C4-2B (cell line): ENCODE results near the gene SYT11.
"Not testable (repeated sequence)": the region's sequence is repeated elsewhere in the genome, so short reads cannot be mapped to it uniquely, and the experiment has no call there.

ENCODE experiments used
- H3K27ac ChIP-seq: fragments of 450-650 bp; 2 replicates; pipeline ENCODE4 v1.5.1; 2017
- CTCF ChIP-seq: fragments of 450-650 bp; conservative IDR thresholded peaks from 2 replicates; pipeline ENCODE4 v1.5.1; 2017; ENCODE audit warnings: mild to moderate bottlenecking
- ZFX ChIP-seq: fragments of 450-650 bp; IDR thresholded peaks from 2 replicates; pipeline ENCODE4 v1.6.1; 2017

The SYT11 gene

GRCh38 chr1:155890251-155890650 is 30.9 kb downstream of the SYT11 start:
- no peak overlapping the region for H3K27ac ChIP-seq
- no peak for TF ChIP-seq ZFX
- TF ChIP-seq CTCF = no peak

GRCh38 chr1:155892796-155893195 is 33.4 kb downstream of the SYT11 start:
- TF ChIP-seq CTCF = no peak
- no peak for TF ChIP-seq ZFX
- no peak overlapping the region for H3K27ac ChIP-seq

GRCh38 chr1:155893389-155894142 is 34.2 kb downstream of the SYT11 start:
- no peak overlapping the region for H3K27ac ChIP-seq
- no peak for TF ChIP-seq ZFX
- TF ChIP-seq CTCF = no peak

GRCh38 chr1:155895617-155896016 is 36.2 kb downstream of the SYT11 start:
- not testable (repeated sequence) for H3K27ac ChIP-seq

- H3K27ac ChIP-seq = not testable (repeated sequence)
These were observed 37.1 kb downstream of the SYT11 start for GRCh38 chr1:155896476-155896875.

- no peak overlapping the region for H3K27ac ChIP-seq
- TF ChIP-seq ZFX = no peak
- TF ChIP-seq CTCF = no peak
These were observed 38.4 kb downstream of the SYT11 start for GRCh38 chr1:155897746-155898145.

GRCh38 chr1:155898888-155899287 is 39.5 kb downstream of the SYT11 start:
- H3K27ac ChIP-seq = no peak overlapping the region
- TF ChIP-seq ZFX (no peak), CTCF (no peak)

GRCh38 chr1:155899683-155900082 is 40.3 kb downstream of the SYT11 start:
- TF ChIP-seq ZFX (no peak), CTCF (no peak)
- H3K27ac ChIP-seq = no peak overlapping the region
